ENCODE measurements around the gene GALNT9. TPM values are rescaled to one million over a fixed set of nuclear protein-coding genes. Genes with fewer than 3 reads are reported as not detected.

Gene GALNT9
- total RNA-seq, 4 donors from 2014 or later, result 1.6 TPM; not detected in 3

- 67 to 68% methylated on average over 22 to 24 of the region's 25 CpGs for WGBS, 2 donors
- TF ChIP-seq, protein P1, sequence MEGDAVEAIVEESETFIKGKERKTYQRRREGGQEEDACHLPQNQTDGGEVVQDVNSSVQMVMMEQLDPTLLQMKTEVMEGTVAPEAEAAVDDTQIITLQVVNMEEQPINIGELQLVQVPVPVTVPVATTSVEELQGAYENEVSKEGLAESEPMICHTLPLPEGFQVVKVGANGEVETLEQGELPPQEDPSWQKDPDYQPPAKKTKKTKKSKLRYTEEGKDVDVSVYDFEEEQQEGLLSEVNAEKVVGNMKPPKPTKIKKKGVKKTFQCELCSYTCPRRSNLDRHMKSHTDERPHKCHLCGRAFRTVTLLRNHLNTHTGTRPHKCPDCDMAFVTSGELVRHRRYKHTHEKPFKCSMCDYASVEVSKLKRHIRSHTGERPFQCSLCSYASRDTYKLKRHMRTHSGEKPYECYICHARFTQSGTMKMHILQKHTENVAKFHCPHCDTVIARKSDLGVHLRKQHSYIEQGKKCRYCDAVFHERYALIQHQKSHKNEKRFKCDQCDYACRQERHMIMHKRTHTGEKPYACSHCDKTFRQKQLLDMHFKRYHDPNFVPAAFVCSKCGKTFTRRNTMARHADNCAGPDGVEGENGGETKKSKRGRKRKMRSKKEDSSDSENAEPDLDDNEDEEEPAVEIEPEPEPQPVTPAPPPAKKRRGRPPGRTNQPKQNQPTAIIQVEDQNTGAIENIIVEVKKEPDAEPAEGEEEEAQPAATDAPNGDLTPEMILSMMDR (IDR thresholded peaks at IDR 0.05), result no peak
- TF ChIP-seq EP300 (IDR thresholded peaks at IDR 0.05) (no peak), POLR2A (IDR thresholded peaks at IDR 0.05) (no peak)
- Histone ChIP-seq H3K4me1 (peaks cover 0 to 4% (median 0%) of the 10 kb centered on the region in 4 donors), H3K27ac (no peak overlapping the region), H3K27me3 (peaks cover 0 to 93% of the 10 kb centered on the region in 2 donors), H3K9me3 (peaks cover 0 to 4% (median 0%) of the 10 kb centered on the region in 4 donors), H3K4me3 (no peak overlapping the region), H3K36me3 (no peaks in the 10 kb centered on the region)
- no peak for DNase-seq (ENCODE audit: low spot score in 2 of 2)
These were observed 154.4 kb downstream of the GALNT9 start for GRCh38 chr12:132174839-132175490.

DNA sequence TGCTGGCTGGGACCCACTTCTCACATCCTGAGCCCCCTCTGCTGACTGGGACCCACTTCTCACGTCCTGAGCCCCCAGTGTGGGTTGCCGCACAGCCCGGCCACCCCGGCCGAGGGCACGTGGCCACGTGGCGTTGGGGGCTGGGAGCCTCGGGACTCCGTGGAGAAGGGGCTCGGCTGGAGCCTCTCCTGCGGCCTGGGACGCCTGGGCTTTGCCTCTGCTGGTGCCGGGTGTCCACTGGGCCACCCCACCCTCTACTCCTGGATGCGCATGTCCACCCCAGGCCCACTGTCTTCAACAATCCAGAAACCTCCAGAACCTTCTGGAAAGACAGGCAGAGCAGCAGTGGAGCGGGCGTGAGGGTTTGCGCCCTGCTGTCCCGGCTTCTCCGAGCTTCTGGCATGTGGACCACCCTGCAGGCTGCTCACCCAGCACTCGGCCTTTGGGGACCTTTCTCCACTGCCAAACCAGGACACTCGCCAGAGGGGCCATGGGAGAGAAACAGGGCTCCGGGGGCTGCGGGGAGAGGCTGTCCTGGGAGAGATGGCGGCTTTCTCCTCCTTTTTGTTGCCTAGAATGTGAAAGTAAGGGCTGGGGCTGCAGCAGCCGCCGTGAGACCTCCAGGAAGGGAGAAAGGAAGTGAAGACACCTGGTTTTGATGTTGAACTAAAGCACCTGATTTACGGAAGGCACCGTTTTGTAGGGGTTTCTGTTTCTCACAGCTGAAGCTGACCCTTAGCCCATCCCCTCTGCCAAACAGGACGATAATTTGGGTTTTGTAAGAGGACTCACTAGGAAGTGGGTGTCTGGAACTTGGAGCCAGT lies 155.2 kb downstream of the GALNT9 start:
- Histone ChIP-seq H3K4me3 (no peak overlapping the region), H3K36me3 (no peaks in the 10 kb centered on the region), H3K27me3 (peaks cover 0 to 94% of the 10 kb centered on the region in 2 donors), H3K9me3 (peaks cover 0 to 4% (median 0%) of the 10 kb centered on the region in 4 donors), H3K27ac (no peak overlapping the region), H3K4me1 (peaks cover 0 to 4% (median 0%) of the 10 kb centered on the region in 4 donors)
- WGBS, 2 donors, result 68 to 76% methylated on average over 30 of the region's 30 CpGs
- TF ChIP-seq POLR2A (IDR thresholded peaks at IDR 0.05) (no peak), EP300 (IDR thresholded peaks at IDR 0.05) (no peak)
- TF ChIP-seq, protein P1 (IDR thresholded peaks at IDR 0.05), result no peak
- no peak for DNase-seq (ENCODE audit: low spot score in 2 of 2)

DNA sequence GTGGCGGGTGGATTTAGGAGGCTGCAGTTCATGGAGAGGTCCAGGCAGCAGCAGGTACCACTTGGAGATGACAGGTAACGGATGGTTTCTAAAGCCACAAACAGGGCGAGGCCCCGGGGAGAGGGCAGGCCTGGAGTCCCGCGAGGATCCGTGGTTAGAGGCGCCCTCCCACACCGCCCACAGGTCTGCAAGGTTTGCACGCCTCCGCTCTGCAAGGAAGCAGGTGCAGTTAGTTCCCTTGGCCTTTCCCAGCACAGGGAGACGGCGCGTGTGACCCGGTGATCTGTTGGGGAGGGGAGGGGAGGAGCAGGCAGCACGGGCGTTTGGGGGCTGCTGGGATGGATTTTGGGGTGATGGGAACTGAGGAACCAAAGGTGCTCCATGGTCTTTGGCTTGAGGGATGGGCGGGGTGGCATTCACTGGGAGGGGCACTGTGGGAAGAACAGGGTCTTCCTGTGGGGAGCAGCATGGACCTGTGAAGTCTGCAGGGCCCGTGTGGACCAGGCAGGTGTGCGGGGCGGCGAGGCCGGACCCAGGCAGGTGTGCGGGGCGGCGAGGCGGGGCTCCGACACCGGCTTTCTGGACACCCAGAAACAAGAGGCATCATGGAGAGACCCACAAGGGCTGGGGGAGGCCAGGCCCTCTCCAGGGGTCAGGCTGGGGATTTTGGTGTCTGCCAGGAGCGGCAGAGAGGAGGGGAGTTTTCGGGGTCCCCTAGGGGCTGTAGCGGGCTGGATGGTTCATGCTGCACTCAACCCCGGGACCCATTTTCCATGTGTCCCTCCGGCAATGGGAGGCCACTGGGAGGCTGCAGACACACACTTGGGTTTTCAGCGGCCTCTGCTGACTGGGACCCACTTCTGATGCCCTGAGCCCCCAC lies 156.0 kb downstream of the GALNT9 start:
- DNase-seq (ENCODE audit: low spot score in 2 of 2), result no peak
- no peak overlapping the region for H3K27ac ChIP-seq
- H3K9me3 ChIP-seq, result peaks cover 0 to 4% (median 0%) of the 10 kb centered on the region in 4 donors
- H3K27me3 ChIP-seq, result peaks cover 0 to 91% of the 10 kb centered on the region in 2 donors
- H3K4me1 ChIP-seq, result peaks cover 0 to 4% (median 0%) of the 10 kb centered on the region in 4 donors
- H3K4me3 ChIP-seq, result no peak overlapping the region
- H3K36me3 ChIP-seq, result no peaks in the 10 kb centered on the region
- TF ChIP-seq EP300 (IDR thresholded peaks at IDR 0.05) (no peak), POLR2A (IDR thresholded peaks at IDR 0.05) (no peak)
- TF ChIP-seq, protein P1 (IDR thresholded peaks at IDR 0.05), result no peak
- WGBS, 2 donors, result 67 to 70% methylated on average over 35 of the region's 35 CpGs

DNA sequence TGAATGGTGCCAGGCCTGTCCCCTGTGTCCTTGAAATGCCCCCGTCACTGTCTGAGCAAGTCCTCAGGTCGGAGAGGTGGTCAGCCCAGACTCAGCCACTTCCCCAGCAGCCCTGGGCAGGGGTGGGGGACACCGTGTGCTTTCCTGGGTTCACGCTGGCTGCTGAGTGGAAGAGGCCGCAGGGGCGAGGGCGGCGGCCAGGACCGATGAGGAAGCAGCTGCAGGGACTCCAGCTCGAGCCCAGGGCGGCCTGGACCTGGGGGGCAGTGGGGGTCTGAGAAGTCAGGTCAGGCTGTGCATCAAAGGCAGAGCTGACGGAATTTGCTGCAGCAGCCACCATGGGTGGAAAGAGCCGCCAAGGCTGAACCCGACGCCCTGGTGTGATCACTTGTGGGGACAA lies 156.8 kb downstream of the GALNT9 start:
- TF ChIP-seq POLR2A (IDR thresholded peaks at IDR 0.05), result no peak
- TF ChIP-seq, protein P1 (IDR thresholded peaks at IDR 0.05), result no peak
- no peak for TF ChIP-seq EP300 (IDR thresholded peaks at IDR 0.05)
- Histone ChIP-seq H3K4me1 (peaks cover 0 to 4% (median 0%) of the 10 kb centered on the region in 4 donors), H3K36me3 (no peaks in the 10 kb centered on the region), H3K27ac (no peak overlapping the region), H3K27me3 (peaks cover 0 to 87% of the 10 kb centered on the region in 2 donors), H3K4me3 (no peak overlapping the region), H3K9me3 (peaks cover 0 to 4% (median 0%) of the 10 kb centered on the region in 4 donors)
- 51 to 68% methylated on average over 15 of the region's 15 CpGs for WGBS, 2 donors
- no peak for DNase-seq (ENCODE audit: low spot score in 2 of 2)

Data from tibial nerve (tissue), 4 donors.